NCI-H128 (cell line): ENCODE data around the gene SLC39A9.
A peak's percentile ranks its signal among the peaks of the same experiment; 100 is the strongest.

Experiments used
- DNase-seq: peaks from one replicate; lab custom pipeline; 2025; ENCODE audit not compliant: unreplicated experiment; lab: John Stamatoyannopoulos, UW

Gene SLC39A9

GRCh38 chr14:69499436-69499835, 100.9 kb downstream of the SLC39A9 start:
- DNase-seq, result no peak

GRCh38 chr14:69500096-69500495, 101.6 kb downstream of the SLC39A9 start:
- DNase-seq, result no peak

- DNase-seq, result no peak
Measured at GRCh38 chr14:69500736-69501135, 102.2 kb downstream of the SLC39A9 start.

- peak; percentile 31 for DNase-seq
Measured at GRCh38 chr14:69501423-69501838, 102.9 kb downstream of the SLC39A9 start.

- no peak for DNase-seq
Measured at GRCh38 chr14:69504775-69505174, 106.3 kb downstream of the SLC39A9 start.

- DNase-seq, result no peak
Measured at GRCh38 chr14:69505338-69506240, 107.1 kb downstream of the SLC39A9 start.

GRCh38 chr14:69506241-69506595, 107.7 kb downstream of the SLC39A9 start:
- no peak for DNase-seq
